Measurements from ENCODE around the gene SFRP4. TPM values are rescaled to one million over a fixed set of nuclear protein-coding genes. Genes with fewer than 3 reads are reported as not detected.

Gene SFRP4
- 100 to 1,000 TPM in 1 of 4 donors, 10 to 100 TPM in 3; 17.4 to 107 (median 73.2) TPM for total RNA-seq

DNA sequence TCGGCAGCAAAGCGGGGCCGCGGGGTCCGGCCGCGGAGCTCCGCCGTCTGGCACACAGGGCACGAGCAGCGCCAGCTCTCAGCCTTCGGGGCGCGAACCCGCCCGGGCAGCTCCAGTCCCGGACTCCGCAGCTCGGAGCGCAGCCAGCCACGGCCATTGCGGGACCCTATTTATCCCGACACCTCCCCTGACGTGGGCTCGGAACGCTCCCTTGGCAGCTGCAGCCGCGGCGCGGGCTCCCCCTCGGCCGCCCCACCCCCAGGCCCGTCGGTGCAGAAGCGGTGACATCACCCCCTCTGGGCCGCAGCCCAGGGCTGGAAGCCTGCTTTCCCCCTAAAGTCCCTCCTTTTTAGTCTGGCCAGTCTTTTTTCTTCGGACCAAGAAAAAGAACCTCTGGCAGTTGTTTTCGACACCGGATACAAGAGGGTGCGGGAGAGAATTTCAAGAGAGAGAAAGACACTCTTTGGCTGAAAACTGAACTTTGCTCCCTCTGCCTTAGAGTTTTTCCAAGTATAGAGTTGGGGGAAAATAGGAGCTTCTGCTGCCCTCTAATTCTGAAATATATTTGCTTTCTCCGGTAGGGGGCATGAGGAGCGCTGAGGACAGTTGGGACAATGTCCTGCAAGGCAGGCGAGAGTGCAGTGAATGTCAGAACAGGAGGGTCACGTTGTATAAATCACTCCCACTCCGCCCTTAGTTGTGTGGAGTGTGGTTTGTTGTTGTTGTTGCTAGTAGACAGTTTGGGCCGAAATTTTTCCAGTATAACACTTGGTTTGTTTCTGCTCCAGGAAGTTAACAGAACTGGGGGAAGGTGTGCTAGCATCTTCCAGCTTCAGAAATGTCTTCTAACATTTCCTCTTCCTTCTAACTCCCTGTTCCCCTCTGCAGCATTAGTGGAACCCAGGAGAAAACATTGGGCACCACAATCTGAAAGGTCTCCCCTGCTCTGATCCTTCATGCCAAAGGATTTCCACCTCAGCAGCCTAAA lies at the start of gene SFRP4:
Gene SFRP4 (minus strand): TSS at position 145 of the 988 bp plus-strand sequence. CDS start 280 bp downstream, outside the sequence.
- no peaks in the 10 kb centered on the region for H3K27me3 ChIP-seq
- H3K36me3 ChIP-seq: no peaks in the 10 kb centered on the region
- peak within 1 kb of the TSS; percentile 94 to 97 for H3K27ac ChIP-seq
- H3K4me1 ChIP-seq: no peaks in the 10 kb centered on the region
- peak in 1 of 2 donors; percentile 63 for TF ChIP-seq POLR2A (IDR thresholded peaks at IDR 0.05)
- peak; percentile 60 to 78 (median 74) for TF ChIP-seq CTCF (IDR thresholded peaks at IDR 0.05)
- H3K9me3 ChIP-seq: no peaks in the 10 kb centered on the region
- intact Hi-C loops (cut with DNase I; ENCODE audit: low total_unique reads): no loop called here
- DNase-seq: peak; percentile 84 to 85
- H3K4me3 ChIP-seq: peak within 1 kb of the TSS; percentile 60 to 63

- DNase-seq: no peak
- Histone ChIP-seq H3K27me3 (no peaks in the 10 kb centered on the region), H3K9me3 (no peaks in the 10 kb centered on the region), H3K4me1 (no peaks in the 10 kb centered on the region), H3K4me3 (no peak overlapping the region), H3K36me3 (no peaks in the 10 kb centered on the region), H3K27ac (no peak overlapping the region)
- intact Hi-C loops (cut with DNase I; ENCODE audit: low total_unique reads): no loop called here
- TF ChIP-seq POLR2A (IDR thresholded peaks at IDR 0.05) (no peak), CTCF (IDR thresholded peaks at IDR 0.05) (no peak)
Observed at GRCh38 chr7:37964196-37964595, 47.6 kb upstream of the SFRP4 start.

- Histone ChIP-seq H3K36me3 (no peaks in the 10 kb centered on the region), H3K27me3 (no peaks in the 10 kb centered on the region), H3K4me1 (no peaks in the 10 kb centered on the region), H3K27ac (no peak overlapping the region), H3K4me3 (no peak overlapping the region), H3K9me3 (no peaks in the 10 kb centered on the region)
- intact Hi-C loops (cut with DNase I; ENCODE audit: low total_unique reads): no loop called here
- no peak for DNase-seq
- TF ChIP-seq CTCF (IDR thresholded peaks at IDR 0.05) (no peak), POLR2A (IDR thresholded peaks at IDR 0.05) (no peak)
Observed at GRCh38 chr7:37961251-37961650, 44.6 kb upstream of the SFRP4 start.

- TF ChIP-seq CTCF (IDR thresholded peaks at IDR 0.05) (no peak), POLR2A (IDR thresholded peaks at IDR 0.05) (no peak)
- Histone ChIP-seq H3K4me1 (no peaks in the 10 kb centered on the region), H3K9me3 (no peaks in the 10 kb centered on the region), H3K4me3 (no peak overlapping the region), H3K27ac (no peak overlapping the region), H3K27me3 (no peaks in the 10 kb centered on the region), H3K36me3 (no peaks in the 10 kb centered on the region)
- intact Hi-C loops (cut with DNase I; ENCODE audit: low total_unique reads): no loop called here
- DNase-seq: no peak
Observed at GRCh38 chr7:37960483-37960882, 43.9 kb upstream of the SFRP4 start.

Measured in uterus (tissue), 4 donors.